ENCODE data around the gene PRM1. TPM values are rescaled to one million over a fixed set of nuclear protein-coding genes. Genes with fewer than 3 reads are reported as not detected.

The PRM1 gene
- total and polyA plus RNA-seq, 2 of the 13 experiments (the other 11 are each of a cell fraction or from before 2014, with no cell fraction given) = not detected

DNA sequence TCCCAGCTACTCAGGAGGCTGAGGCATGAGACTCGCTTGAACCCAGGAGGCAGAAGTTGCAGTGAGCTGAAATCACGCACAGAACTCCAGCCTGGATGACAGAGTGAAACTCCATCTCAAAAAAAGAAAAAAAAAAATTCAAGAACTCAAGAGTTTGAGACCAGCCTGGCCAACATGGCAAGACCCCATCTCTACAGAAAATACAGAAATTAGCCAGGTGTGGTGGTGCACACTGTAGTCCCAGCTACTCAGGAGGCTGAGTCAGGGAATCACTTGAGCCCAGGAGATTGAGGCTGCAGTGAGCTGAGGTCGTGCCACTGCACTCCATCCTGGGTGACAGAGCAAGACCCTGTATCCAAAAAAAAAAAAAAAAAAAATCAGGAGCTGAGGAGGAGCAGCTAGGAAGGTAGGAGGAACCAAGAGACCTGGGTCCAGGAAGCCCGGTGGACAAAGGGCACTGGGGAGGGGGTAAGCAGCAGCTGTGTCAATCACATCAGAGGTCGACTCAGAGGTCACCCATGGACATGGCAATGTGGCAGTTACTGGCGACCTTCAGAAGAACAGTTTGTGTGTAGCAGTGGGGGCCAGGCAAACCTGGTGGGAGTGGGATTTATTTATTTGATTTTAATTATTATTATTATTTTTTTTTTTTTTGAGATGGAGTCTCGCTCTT, 11.1 kb upstream of the PRM1 start (continued):
- no peak for TF ChIP-seq TCF12 (IDR thresholded peaks at IDR 0.05)
- 0 out of 2 replicates have a peak, but pooled peaks have one; percentile 17 for TF ChIP-seq TCF12 (CRISPR knock-in tag; IDR thresholded peaks at IDR 0.05)
- TF ChIP-seq STAT5B (CRISPR knock-in tag; IDR thresholded peaks at IDR 0.05) = no peak
- TF ChIP-seq NBN (conservative IDR thresholded peaks at IDR 0.05) = no peak
- no peak for TF ChIP-seq NR1H2 (CRISPR knock-in tag; IDR thresholded peaks at IDR 0.05; ENCODE audit: borderline replicate concordance, low read depth)
- TF ChIP-seq, protein P1, sequence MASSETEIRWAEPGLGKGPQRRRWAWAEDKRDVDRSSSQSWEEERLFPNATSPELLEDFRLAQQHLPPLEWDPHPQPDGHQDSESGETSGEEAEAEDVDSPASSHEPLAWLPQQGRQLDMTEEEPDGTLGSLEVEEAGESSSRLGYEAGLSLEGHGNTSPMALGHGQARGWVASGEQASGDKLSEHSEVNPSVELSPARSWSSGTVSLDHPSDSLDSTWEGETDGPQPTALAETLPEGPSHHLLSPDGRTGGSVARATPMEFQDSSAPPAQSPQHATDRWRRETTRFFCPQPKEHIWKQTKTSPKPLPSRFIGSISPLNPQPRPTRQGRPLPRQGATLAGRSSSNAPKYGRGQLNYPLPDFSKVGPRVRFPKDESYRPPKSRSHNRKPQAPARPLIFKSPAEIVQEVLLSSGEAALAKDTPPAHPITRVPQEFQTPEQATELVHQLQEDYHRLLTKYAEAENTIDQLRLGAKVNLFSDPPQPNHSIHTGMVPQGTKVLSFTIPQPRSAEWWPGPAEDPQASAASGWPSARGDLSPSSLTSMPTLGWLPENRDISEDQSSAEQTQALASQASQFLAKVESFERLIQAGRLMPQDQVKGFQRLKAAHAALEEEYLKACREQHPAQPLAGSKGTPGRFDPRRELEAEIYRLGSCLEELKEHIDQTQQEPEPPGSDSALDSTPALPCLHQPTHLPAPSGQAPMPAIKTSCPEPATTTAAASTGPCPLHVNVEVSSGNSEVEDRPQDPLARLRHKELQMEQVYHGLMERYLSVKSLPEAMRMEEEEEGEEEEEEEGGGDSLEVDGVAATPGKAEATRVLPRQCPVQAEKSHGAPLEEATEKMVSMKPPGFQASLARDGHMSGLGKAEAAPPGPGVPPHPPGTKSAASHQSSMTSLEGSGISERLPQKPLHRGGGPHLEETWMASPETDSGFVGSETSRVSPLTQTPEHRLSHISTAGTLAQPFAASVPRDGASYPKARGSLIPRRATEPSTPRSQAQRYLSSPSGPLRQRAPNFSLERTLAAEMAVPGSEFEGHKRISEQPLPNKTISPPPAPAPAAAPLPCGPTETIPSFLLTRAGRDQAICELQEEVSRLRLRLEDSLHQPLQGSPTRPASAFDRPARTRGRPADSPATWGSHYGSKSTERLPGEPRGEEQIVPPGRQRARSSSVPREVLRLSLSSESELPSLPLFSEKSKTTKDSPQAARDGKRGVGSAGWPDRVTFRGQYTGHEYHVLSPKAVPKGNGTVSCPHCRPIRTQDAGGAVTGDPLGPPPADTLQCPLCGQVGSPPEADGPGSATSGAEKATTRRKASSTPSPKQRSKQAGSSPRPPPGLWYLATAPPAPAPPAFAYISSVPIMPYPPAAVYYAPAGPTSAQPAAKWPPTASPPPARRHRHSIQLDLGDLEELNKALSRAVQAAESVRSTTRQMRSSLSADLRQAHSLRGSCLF (CRISPR knock-in tag; IDR thresholded peaks at IDR 0.05; ENCODE audit: borderline replicate concordance) = no peak
- TF ChIP-seq ZNF367 (CRISPR knock-in tag; IDR thresholded peaks at IDR 0.05; ENCODE audit: borderline replicate concordance) = no peak
- TF ChIP-seq ZBTB21 (CRISPR knock-in tag; IDR thresholded peaks at IDR 0.05) = no peak
- TF ChIP-seq HNRNPL (IDR thresholded peaks at IDR 0.05; ENCODE audit: low read depth, low read length) = no peak
- TF ChIP-seq RXRA (CRISPR knock-in tag; IDR thresholded peaks at IDR 0.05) = no peak; the same call in 1 of the 2 replicates
- TF ChIP-seq, protein P2, sequence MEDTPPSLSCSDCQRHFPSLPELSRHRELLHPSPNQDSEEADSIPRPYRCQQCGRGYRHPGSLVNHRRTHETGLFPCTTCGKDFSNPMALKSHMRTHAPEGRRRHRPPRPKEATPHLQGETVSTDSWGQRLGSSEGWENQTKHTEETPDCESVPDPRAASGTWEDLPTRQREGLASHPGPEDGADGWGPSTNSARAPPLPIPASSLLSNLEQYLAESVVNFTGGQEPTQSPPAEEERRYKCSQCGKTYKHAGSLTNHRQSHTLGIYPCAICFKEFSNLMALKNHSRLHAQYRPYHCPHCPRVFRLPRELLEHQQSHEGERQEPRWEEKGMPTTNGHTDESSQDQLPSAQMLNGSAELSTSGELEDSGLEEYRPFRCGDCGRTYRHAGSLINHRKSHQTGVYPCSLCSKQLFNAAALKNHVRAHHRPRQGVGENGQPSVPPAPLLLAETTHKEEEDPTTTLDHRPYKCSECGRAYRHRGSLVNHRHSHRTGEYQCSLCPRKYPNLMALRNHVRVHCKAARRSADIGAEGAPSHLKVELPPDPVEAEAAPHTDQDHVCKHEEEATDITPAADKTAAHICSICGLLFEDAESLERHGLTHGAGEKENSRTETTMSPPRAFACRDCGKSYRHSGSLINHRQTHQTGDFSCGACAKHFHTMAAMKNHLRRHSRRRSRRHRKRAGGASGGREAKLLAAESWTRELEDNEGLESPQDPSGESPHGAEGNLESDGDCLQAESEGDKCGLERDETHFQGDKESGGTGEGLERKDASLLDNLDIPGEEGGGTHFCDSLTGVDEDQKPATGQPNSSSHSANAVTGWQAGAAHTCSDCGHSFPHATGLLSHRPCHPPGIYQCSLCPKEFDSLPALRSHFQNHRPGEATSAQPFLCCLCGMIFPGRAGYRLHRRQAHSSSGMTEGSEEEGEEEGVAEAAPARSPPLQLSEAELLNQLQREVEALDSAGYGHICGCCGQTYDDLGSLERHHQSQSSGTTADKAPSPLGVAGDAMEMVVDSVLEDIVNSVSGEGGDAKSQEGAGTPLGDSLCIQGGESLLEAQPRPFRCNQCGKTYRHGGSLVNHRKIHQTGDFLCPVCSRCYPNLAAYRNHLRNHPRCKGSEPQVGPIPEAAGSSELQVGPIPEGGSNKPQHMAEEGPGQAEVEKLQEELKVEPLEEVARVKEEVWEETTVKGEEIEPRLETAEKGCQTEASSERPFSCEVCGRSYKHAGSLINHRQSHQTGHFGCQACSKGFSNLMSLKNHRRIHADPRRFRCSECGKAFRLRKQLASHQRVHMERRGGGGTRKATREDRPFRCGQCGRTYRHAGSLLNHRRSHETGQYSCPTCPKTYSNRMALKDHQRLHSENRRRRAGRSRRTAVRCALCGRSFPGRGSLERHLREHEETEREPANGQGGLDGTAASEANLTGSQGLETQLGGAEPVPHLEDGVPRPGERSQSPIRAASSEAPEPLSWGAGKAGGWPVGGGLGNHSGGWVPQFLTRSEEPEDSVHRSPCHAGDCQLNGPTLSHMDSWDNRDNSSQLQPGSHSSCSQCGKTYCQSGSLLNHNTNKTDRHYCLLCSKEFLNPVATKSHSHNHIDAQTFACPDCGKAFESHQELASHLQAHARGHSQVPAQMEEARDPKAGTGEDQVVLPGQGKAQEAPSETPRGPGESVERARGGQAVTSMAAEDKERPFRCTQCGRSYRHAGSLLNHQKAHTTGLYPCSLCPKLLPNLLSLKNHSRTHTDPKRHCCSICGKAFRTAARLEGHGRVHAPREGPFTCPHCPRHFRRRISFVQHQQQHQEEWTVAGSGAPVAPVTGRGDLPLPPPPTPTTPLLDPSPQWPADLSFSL (CRISPR knock-in tag; IDR thresholded peaks at IDR 0.05) = no peak
- no peak for TF ChIP-seq NFIB (CRISPR knock-in tag; IDR thresholded peaks at IDR 0.05; ENCODE audit: borderline replicate concordance)
- TF ChIP-seq, protein P3, sequence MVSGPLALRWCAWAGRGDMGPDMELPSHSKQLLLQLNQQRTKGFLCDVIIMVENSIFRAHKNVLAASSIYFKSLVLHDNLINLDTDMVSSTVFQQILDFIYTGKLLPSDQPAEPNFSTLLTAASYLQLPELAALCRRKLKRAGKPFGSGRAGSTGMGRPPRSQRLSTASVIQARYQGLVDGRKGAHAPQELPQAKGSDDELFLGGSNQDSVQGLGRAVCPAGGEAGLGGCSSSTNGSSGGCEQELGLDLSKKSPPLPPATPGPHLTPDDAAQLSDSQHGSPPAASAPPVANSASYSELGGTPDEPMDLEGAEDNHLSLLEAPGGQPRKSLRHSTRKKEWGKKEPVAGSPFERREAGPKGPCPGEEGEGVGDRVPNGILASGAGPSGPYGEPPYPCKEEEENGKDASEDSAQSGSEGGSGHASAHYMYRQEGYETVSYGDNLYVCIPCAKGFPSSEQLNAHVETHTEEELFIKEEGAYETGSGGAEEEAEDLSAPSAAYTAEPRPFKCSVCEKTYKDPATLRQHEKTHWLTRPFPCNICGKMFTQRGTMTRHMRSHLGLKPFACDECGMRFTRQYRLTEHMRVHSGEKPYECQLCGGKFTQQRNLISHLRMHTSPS (CRISPR knock-in tag; IDR thresholded peaks at IDR 0.05; ENCODE audit: low read depth) = 0 out of 2 replicates have a peak, but pooled peaks have one; percentile 51
- no peak for TF ChIP-seq ZNF335 (CRISPR knock-in tag; IDR thresholded peaks at IDR 0.05)
- TF ChIP-seq, protein P4, sequence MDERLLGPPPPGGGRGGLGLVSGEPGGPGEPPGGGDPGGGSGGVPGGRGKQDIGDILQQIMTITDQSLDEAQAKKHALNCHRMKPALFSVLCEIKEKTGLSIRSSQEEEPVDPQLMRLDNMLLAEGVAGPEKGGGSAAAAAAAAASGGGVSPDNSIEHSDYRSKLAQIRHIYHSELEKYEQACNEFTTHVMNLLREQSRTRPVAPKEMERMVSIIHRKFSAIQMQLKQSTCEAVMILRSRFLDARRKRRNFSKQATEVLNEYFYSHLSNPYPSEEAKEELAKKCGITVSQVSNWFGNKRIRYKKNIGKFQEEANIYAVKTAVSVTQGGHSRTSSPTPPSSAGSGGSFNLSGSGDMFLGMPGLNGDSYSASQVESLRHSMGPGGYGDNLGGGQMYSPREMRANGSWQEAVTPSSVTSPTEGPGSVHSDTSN (CRISPR knock-in tag; IDR thresholded peaks at IDR 0.05) = peak; percentile 79
- TF ChIP-seq SNRNP70 (IDR thresholded peaks at IDR 0.05; ENCODE audit: low read depth, low read length) = no peak
